HG03175 (cell line): Measurements from ENCODE around the gene TMA7.

Experiments
- ATAC-seq: cut with Tn5 transposase; IDR thresholded peaks from one replicate; pipeline ENCODE4 v1.9.1; 2021; ENCODE audit warnings: mild to moderate bottlenecking, moderate library complexity; ENCODE audit not compliant: unreplicated experiment

The TMA7 gene

GRCh38 chr3:48408823-48409281 lies 31.2 kb upstream of the TMA7 start:
- ATAC-seq, result no peak

GRCh38 chr3:48409291-48410201 lies 30.5 kb upstream of the TMA7 start:
- no peak for ATAC-seq

GRCh38 chr3:48410205-48411040 lies 29.6 kb upstream of the TMA7 start:
- ATAC-seq, result no peak

GRCh38 chr3:48411041-48411588 lies 28.9 kb upstream of the TMA7 start:
- ATAC-seq, result no peak

GRCh38 chr3:48411606-48412374 lies 28.3 kb upstream of the TMA7 start:
- no peak for ATAC-seq

GRCh38 chr3:48412375-48413001 lies 27.6 kb upstream of the TMA7 start:
- no peak for ATAC-seq

- no peak for ATAC-seq
Measured at GRCh38 chr3:48413086-48413485, 27.0 kb upstream of the TMA7 start.

GRCh38 chr3:48413611-48414010 lies 26.4 kb upstream of the TMA7 start:
- ATAC-seq, result no peak

GRCh38 chr3:48414376-48415250 lies 25.4 kb upstream of the TMA7 start:
- no peak for ATAC-seq

- no peak for ATAC-seq
Measured at GRCh38 chr3:48415251-48415953, 24.7 kb upstream of the TMA7 start.

GRCh38 chr3:48416091-48416505 lies 24.0 kb upstream of the TMA7 start:
- no peak for ATAC-seq

GRCh38 chr3:48416546-48416945 lies 23.5 kb upstream of the TMA7 start:
- ATAC-seq, result no peak

GRCh38 chr3:48417529-48418108 lies 22.4 kb upstream of the TMA7 start:
- ATAC-seq, result no peak

GRCh38 chr3:48418140-48418539 lies 21.9 kb upstream of the TMA7 start:
- ATAC-seq, result no peak

GRCh38 chr3:48418651-48419050 lies 21.4 kb upstream of the TMA7 start:
- ATAC-seq, result no peak

- no peak for ATAC-seq
Measured at GRCh38 chr3:48419149-48419548, 20.9 kb upstream of the TMA7 start.

- no peak for ATAC-seq
Measured at GRCh38 chr3:48419597-48419996, 20.5 kb upstream of the TMA7 start.

- ATAC-seq, result no peak
Measured at GRCh38 chr3:48420561-48420960, 19.5 kb upstream of the TMA7 start.
